ENCODE data around the gene ULK4.
"Not testable (repeated sequence)": the region's sequence is repeated elsewhere in the genome, so short reads cannot be mapped to it uniquely, and the experiment has no call there.

Gene ULK4

DNA sequence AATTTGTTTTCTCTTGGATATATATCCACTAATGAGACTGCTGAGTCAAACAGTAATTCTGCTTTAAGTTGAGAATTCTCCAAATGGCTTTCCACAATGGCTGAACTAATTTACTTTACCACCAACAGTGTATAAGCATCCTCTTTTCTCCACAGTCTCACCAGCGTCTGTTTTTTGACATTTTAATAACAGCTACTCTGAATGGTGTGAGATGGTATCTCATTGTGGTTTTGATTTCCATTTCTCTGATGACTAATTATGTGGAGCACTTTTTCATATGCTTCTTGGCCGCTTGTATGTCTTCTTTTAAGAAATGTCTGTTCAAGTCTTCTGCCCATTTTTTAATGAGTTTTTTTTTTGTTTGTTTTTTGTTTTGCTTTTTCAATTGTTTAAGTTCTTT lies 556.4 kb downstream of the ULK4 start:
- H3K9me2 ChIP-seq (replicated peaks; ENCODE audit: low read depth, low read length): no peaks in the 10 kb centered on the region
- H3K4me3 ChIP-seq (ENCODE audit: low read length, poor library complexity, severe bottlenecking): peak overlapping the region; percentile 11
- 0 out of 2 replicates have a peak overlapping the region, but pooled peaks have one; percentile 4 for H2AFZ ChIP-seq (ENCODE audit: low read length)
- peaks cover 26% of the 10 kb centered on the region for H3K4me1 ChIP-seq (ENCODE audit: insufficient read depth, low read length, poor library complexity, severe bottlenecking)
- no peaks in the 10 kb centered on the region for H3K9me3 ChIP-seq (ENCODE audit: insufficient read depth, low read depth, low read length)
- TF ChIP-seq, protein P1, sequence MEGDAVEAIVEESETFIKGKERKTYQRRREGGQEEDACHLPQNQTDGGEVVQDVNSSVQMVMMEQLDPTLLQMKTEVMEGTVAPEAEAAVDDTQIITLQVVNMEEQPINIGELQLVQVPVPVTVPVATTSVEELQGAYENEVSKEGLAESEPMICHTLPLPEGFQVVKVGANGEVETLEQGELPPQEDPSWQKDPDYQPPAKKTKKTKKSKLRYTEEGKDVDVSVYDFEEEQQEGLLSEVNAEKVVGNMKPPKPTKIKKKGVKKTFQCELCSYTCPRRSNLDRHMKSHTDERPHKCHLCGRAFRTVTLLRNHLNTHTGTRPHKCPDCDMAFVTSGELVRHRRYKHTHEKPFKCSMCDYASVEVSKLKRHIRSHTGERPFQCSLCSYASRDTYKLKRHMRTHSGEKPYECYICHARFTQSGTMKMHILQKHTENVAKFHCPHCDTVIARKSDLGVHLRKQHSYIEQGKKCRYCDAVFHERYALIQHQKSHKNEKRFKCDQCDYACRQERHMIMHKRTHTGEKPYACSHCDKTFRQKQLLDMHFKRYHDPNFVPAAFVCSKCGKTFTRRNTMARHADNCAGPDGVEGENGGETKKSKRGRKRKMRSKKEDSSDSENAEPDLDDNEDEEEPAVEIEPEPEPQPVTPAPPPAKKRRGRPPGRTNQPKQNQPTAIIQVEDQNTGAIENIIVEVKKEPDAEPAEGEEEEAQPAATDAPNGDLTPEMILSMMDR (conservative IDR thresholded peaks at IDR 0.05; ENCODE audit: low read length): no peak
- TF ChIP-seq EZH2phosphoT487 (IDR thresholded peaks at IDR 0.05; ENCODE audit: borderline replicate concordance): no peak
- H3F3A ChIP-seq (ENCODE audit: low read depth): no peaks in the 10 kb centered on the region
- no peaks in the 10 kb centered on the region for H3K27me3 ChIP-seq (ENCODE audit: insufficient read depth, low read length, poor library complexity, severe bottlenecking)
- no peaks in the 10 kb centered on the region for H3K36me3 ChIP-seq (ENCODE audit: insufficient read depth, low read length)
- no peak overlapping the region for H3K9ac ChIP-seq (ENCODE audit: low read depth, low read length, poor library complexity, severe bottlenecking)
- H4K20me1 ChIP-seq (ENCODE audit: insufficient read depth, low read length, poor library complexity, severe bottlenecking): no peaks in the 10 kb centered on the region
- no peaks in the 10 kb centered on the region for H3K79me2 ChIP-seq (ENCODE audit: insufficient read depth, low read length)
- H3K4me2 ChIP-seq (ENCODE audit: low read depth, low read length, poor library complexity, severe bottlenecking): peak overlapping the region; percentile 27

DNA sequence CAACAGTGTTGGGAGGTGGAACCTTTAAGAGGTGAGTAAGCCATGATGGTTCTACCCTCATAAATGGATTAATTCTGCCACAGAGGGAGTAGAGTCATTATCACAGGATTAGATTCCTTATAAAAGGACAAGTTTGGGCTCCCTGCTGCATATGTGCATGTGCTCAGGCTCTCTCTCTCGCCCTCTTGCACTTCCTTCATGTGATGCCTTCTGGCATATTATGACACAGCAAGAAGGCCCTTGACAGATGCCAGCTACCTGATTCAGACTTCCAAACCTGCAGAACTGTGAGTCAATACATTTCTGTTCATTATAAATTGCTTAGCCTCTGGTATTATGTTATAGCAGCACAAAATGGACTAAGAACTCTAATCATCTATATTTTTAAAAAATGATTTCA lies 557.3 kb downstream of the ULK4 start:
- Histone ChIP-seq H3K9ac (ENCODE audit: low read depth, low read length, poor library complexity, severe bottlenecking) (no peak overlapping the region), H3K36me3 (ENCODE audit: insufficient read depth, low read length) (no peaks in the 10 kb centered on the region), H3K27me3 (ENCODE audit: insufficient read depth, low read length, poor library complexity, severe bottlenecking) (no peaks in the 10 kb centered on the region), H3K4me1 (ENCODE audit: insufficient read depth, low read length, poor library complexity, severe bottlenecking) (peaks cover 26% of the 10 kb centered on the region), H3F3A (ENCODE audit: low read depth) (no peaks in the 10 kb centered on the region), H3K9me3 (ENCODE audit: insufficient read depth, low read depth, low read length) (no peaks in the 10 kb centered on the region), H3K79me2 (ENCODE audit: insufficient read depth, low read length) (no peaks in the 10 kb centered on the region), H3K4me2 (ENCODE audit: low read depth, low read length, poor library complexity, severe bottlenecking) (no peak overlapping the region), H3K9me2 (replicated peaks; ENCODE audit: low read depth, low read length) (no peaks in the 10 kb centered on the region), H2AFZ (ENCODE audit: low read length) (no peak overlapping the region), H3K4me3 (ENCODE audit: low read length, poor library complexity, severe bottlenecking) (no peak overlapping the region), H4K20me1 (ENCODE audit: insufficient read depth, low read length, poor library complexity, severe bottlenecking) (no peaks in the 10 kb centered on the region)
- TF ChIP-seq, protein P1 (conservative IDR thresholded peaks at IDR 0.05; ENCODE audit: low read length): no peak
- TF ChIP-seq EZH2phosphoT487 (IDR thresholded peaks at IDR 0.05; ENCODE audit: borderline replicate concordance): no peak

DNA sequence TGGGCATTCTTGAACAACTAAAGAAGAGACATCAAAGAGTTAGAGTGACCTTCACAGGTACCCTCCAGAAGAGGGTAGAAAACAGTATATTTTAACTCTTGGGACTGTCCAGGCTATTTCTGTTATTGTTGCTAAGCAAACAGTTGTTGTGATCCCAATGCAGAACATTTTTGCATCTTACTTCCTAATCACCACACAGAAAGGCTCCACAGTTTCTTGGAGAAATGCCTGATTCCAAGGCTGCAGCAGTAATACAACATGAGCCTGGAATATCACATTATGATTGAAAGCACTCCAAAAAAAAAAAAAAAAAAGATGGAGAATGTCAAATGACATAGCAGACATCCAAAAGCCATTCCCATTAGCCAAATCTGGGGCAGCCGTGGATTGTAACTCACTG lies 567.0 kb downstream of the ULK4 start:
- Histone ChIP-seq H3K27me3 (ENCODE audit: insufficient read depth, low read length, poor library complexity, severe bottlenecking) (no peaks in the 10 kb centered on the region), H3K9ac (ENCODE audit: low read depth, low read length, poor library complexity, severe bottlenecking) (no peak overlapping the region), H3K36me3 (ENCODE audit: insufficient read depth, low read length) (no peaks in the 10 kb centered on the region), H4K20me1 (ENCODE audit: insufficient read depth, low read length, poor library complexity, severe bottlenecking) (no peaks in the 10 kb centered on the region), H3F3A (ENCODE audit: low read depth) (no peaks in the 10 kb centered on the region), H3K4me3 (ENCODE audit: low read length, poor library complexity, severe bottlenecking) (no peak overlapping the region), H3K4me1 (ENCODE audit: insufficient read depth, low read length, poor library complexity, severe bottlenecking) (no peaks in the 10 kb centered on the region), H2AFZ (ENCODE audit: low read length) (no peak overlapping the region), H3K9me2 (replicated peaks; ENCODE audit: low read depth, low read length) (no peaks in the 10 kb centered on the region), H3K4me2 (ENCODE audit: low read depth, low read length, poor library complexity, severe bottlenecking) (no peak overlapping the region), H3K9me3 (ENCODE audit: insufficient read depth, low read depth, low read length) (no peaks in the 10 kb centered on the region), H3K79me2 (ENCODE audit: insufficient read depth, low read length) (no peaks in the 10 kb centered on the region)
- TF ChIP-seq EZH2phosphoT487 (IDR thresholded peaks at IDR 0.05; ENCODE audit: borderline replicate concordance): no peak
- TF ChIP-seq, protein P1 (conservative IDR thresholded peaks at IDR 0.05; ENCODE audit: low read length): no peak

DNA sequence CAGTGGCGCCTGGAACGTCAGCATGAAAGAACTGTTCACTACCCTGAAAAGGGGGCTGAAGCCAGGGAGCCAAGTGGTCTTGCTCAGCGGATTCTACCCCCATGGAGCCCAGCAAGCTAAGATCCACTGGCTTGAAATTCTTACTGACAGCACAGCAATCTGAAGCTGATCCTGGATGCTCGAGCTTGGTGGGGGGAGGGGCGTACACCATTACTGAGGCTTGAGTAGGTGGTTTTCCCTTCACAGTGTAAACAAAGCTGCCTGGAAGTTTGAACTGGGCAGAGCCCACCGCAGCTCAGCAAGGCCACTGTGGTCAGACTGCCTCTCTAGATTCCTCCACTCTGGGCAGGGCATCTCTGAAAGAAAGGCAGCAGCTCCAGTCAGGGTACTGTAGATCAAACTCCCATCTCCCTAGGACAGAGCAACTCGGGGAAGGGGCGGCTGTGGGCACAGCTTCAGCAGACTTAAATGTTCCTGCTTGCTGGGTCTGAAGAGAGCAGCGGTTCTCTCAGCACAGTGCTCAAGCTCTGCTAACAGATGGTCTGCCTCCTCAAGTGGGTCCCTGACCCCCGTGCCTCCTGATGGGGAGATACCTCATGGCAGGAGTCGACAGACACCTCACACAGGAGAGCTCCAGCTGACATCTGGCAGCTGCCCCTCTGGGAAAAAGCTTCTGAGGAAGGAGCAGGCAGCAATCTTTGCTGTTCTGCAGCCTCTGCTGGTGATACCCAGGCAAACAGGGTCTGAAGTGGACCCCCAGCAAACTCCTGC lies 591.0 kb downstream of the ULK4 start:
- not testable (repeated sequence) for H3K79me2 ChIP-seq (ENCODE audit: insufficient read depth, low read length); H3K9ac ChIP-seq (ENCODE audit: low read depth, low read length, poor library complexity, severe bottlenecking); H3K4me2 ChIP-seq (ENCODE audit: low read depth, low read length, poor library complexity, severe bottlenecking); H3K4me1 ChIP-seq (ENCODE audit: insufficient read depth, low read length, poor library complexity, severe bottlenecking); H3K36me3 ChIP-seq (ENCODE audit: insufficient read depth, low read length); H3K4me3 ChIP-seq (ENCODE audit: low read length, poor library complexity, severe bottlenecking); H4K20me1 ChIP-seq (ENCODE audit: insufficient read depth, low read length, poor library complexity, severe bottlenecking); H2AFZ ChIP-seq (ENCODE audit: low read length); H3K27me3 ChIP-seq (ENCODE audit: insufficient read depth, low read length, poor library complexity, severe bottlenecking); H3K9me2 ChIP-seq (replicated peaks; ENCODE audit: low read depth, low read length); H3F3A ChIP-seq (ENCODE audit: low read depth); H3K9me3 ChIP-seq (ENCODE audit: insufficient read depth, low read depth, low read length)
